Ovary (tissue), 9 donors: ENCODE data around the gene HECTD3. TPM values are rescaled to one million over a fixed set of nuclear protein-coding genes. Genes with fewer than 3 reads are reported as not detected.
"Not testable (repeated sequence)": the region's sequence is repeated elsewhere in the genome, so short reads cannot be mapped to it uniquely, and the experiment has no call there.

ENCODE experiments used
- DNase-seq, 5 donors: peaks; one replicate each; pipeline ENCODE4 v3.0.0-alpha.2; 2019 to 2020
- H3K27ac ChIP-seq, 2 donors: fragments of 200-600 bp; one replicate each; pipeline versions ENCODE4 v1.5.1 to v1.8.0; 2019 to 2022
- H3K27me3 ChIP-seq: fragments of 200-600 bp; one replicate; pipeline ENCODE4 v1.8.0; 2022
- H3K36me3 ChIP-seq: fragments of 200-600 bp; sonication (generic); one replicate; pipeline ENCODE4 v1.5.1; 2019
- H3K4me1 ChIP-seq: one replicate; pipeline ENCODE4 v1.8.1; 2013; ENCODE audit warnings: mild to moderate bottlenecking, moderate library complexity; ENCODE audit not compliant: insufficient read depth
- H3K4me3 ChIP-seq: fragments of 200-600 bp; sonication (generic); one replicate; pipeline ENCODE4 v1.5.1; 2017
- H3K9me3 ChIP-seq, 2 donors: fragments of 200-600 bp in 1 of 2; sonication (generic) in 1 of 2; one replicate each; pipeline versions ENCODE4 v1.5.1 to v1.8.1; 2013 to 2019; ENCODE audit warnings: mild to moderate bottlenecking in 1 of 2, moderate library complexity in 1 of 2
- EP300 ChIP-seq: sonication (generic); formaldehyde crosslinking; IDR thresholded peaks from one replicate; pipeline ENCODE4 v1.6.1; 2017; ENCODE audit warnings: antibody characterized with exemption
- POLR2A ChIP-seq: fragments of 450-650 bp; IDR thresholded peaks from one replicate; pipeline ENCODE4 v1.6.1; 2017; ENCODE audit warnings: antibody characterized with exemption, mild to moderate bottlenecking, moderate library complexity
- WGBS, 3 donors: extraction: QIAGEN DNeasy Blood & Tissue Kit in 1 of 3; methylation state at CpG; one replicate each; pipeline versions ENCODE4 v1.1.5 to v1.1.7; 2013 to 2017; 5-methylcytosine and 5-hydroxymethylcytosine counted together
- intact Hi-C, 4 donors: fragments of 100-400 bp; cut with DNase I; formaldehyde crosslinking; loops; one replicate each; pipeline versions ENCODE4 v1.11.0 to v1.15.1; 2022 to 2023
- polyA plus RNA-seq, 2 donors: library from polyadenylated mRNA; stranded (reverse); fragments of 200-250 nt in 1 of 2; fragments of 350-450 nt in 1 of 2; fragmentation: Illumina TruSeq in 1 of 2; extraction: RNeasy Lipid Tissue Mini Kit (QIAGEN cat#74804) in 1 of 2; gene quantifications; one replicate each; pipeline ENCODE4 v1.2.3, GENCODE V29; 2013 to 2014
- total RNA-seq, 7 donors: library from RNA; depleted of rRNA in 2 of 7; stranded (reverse); fragments of >200 nt in 2 of 7; fragmentation: NEBNext Ultra II Directional in 3 of 7; extraction: Animal tissue kit (Norgen Biotek cat#: 25700) in 3 of 7; gene quantifications; one replicate each; pipeline versions ENCODE4 v1.1.0 to v1.2.4, GENCODE V29; 2016 to 2023
- TF ChIP-seq, protein P1 (sequence below), 3 donors: fragments of 450-650 bp in 2 of 3; fragments of 200-600 bp in 1 of 3; IDR thresholded peaks; one replicate each; pipeline versions ENCODE4 v1.5.1 to v1.8.0; 2016 to 2022; ENCODE audit warnings: antibody characterized with exemption in 3 of 3, mild to moderate bottlenecking in 1 of 3
- donor health status: DM: no; HTN: no; CAD: no; lungs with moderate emphysema.
- donor health status: DM: no; HTN: no; CAD: no.
- donor health status: Bipolar disorder and iron deficiency.
- donor health status: DM: yes; HTN: yes; CAD: no.
- donor health status: DM: no; HTN: no; CAD: no.
- donor health status: DM: yes; HTN: yes; CAD: no.

HECTD3 gene
- total and polyA plus RNA-seq, 9 donors = 20.9 to 46.0 (median 36.1) TPM

GRCh38 chr1:45002650-45003645 is 8.2 kb downstream of the HECTD3 start:
- intact Hi-C loops = loop anchor here in 1 of 4 donors (10.0 kb wide), 1 partner anchor 158 kb away; the partner anchor contains the start of gene PTCH2

DNA sequence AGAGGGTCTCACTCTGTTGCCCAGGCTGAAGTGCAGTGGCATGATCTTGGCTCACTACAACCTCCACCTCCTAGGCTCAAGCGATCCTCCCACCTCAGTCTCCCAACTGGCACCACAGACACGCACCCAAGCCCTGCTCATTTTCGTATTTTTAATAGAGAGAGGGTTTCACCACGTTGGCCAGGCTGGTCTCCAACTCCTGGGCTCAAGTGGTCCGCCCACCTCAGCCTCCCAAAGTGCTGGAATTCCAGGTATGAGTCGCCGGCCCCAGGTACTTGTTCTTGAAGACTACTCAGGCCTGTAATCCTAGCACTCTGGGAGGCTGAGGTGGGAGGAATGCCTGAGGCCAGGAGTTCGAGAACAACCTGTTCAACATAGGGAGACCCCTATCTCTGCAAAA is 9.5 kb downstream of the HECTD3 start:
- intact Hi-C loops = loop anchor here in 1 of 4 donors (10.0 kb wide), 1 partner anchor 157 kb away; the partner anchor contains the start of gene PTCH2
- not testable (repeated sequence) for H3K9me3 ChIP-seq, H3K4me1 ChIP-seq, H3K27me3 ChIP-seq, H3K36me3 ChIP-seq, H3K27ac ChIP-seq, H3K4me3 ChIP-seq, DNase-seq
- 81 to 87% (median 84%) methylated on average over 8 of the region's 8 CpGs for WGBS, 3 donors

More at GRCh38 chr1:45002650-45003645, 8.2 kb downstream of the HECTD3 start:
- no peak for DNase-seq
- 82 to 87% (median 84%) methylated on average over 17 of the region's 17 CpGs for WGBS, 3 donors
- Histone ChIP-seq H3K9me3 (no peaks in the 10 kb centered on the region), H3K27ac (no peak overlapping the region), H3K27me3 (no peaks in the 10 kb centered on the region), H3K4me3 (no peak overlapping the region), H3K36me3 (peaks cover 3% of the 10 kb centered on the region), H3K4me1 (no peaks in the 10 kb centered on the region)
- TF ChIP-seq, protein P1, sequence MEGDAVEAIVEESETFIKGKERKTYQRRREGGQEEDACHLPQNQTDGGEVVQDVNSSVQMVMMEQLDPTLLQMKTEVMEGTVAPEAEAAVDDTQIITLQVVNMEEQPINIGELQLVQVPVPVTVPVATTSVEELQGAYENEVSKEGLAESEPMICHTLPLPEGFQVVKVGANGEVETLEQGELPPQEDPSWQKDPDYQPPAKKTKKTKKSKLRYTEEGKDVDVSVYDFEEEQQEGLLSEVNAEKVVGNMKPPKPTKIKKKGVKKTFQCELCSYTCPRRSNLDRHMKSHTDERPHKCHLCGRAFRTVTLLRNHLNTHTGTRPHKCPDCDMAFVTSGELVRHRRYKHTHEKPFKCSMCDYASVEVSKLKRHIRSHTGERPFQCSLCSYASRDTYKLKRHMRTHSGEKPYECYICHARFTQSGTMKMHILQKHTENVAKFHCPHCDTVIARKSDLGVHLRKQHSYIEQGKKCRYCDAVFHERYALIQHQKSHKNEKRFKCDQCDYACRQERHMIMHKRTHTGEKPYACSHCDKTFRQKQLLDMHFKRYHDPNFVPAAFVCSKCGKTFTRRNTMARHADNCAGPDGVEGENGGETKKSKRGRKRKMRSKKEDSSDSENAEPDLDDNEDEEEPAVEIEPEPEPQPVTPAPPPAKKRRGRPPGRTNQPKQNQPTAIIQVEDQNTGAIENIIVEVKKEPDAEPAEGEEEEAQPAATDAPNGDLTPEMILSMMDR (IDR thresholded peaks at IDR 0.05) = no peak
- no peak for TF ChIP-seq POLR2A

- no peak for TF ChIP-seq POLR2A
- TF ChIP-seq, protein P1 (IDR thresholded peaks at IDR 0.05) = no peak
- TF ChIP-seq EP300 = no peak
- Histone ChIP-seq H3K36me3 (no peaks in the 10 kb centered on the region), H3K27ac (no peak overlapping the region), H3K4me3 (no peak overlapping the region), H3K4me1 (no peaks in the 10 kb centered on the region), H3K9me3 (no peaks in the 10 kb centered on the region), H3K27me3 (no peaks in the 10 kb centered on the region)
- no peak for DNase-seq
- WGBS, 3 donors = 68 to 70% (median 69%) methylated on average over 7 of the region's 7 CpGs
- intact Hi-C loops = loop anchor here in 1 of 4 donors (10.0 kb wide), 1 partner anchor 156 kb away; the partner anchor contains the start of gene PTCH2
These were observed 10.1 kb downstream of the HECTD3 start for GRCh38 chr1:45001011-45001481.

- Histone ChIP-seq H3K27ac (no peak overlapping the region), H3K36me3 (no peaks in the 10 kb centered on the region), H3K27me3 (no peaks in the 10 kb centered on the region), H3K4me3 (no peak overlapping the region), H3K4me1 (no peaks in the 10 kb centered on the region), H3K9me3 (no peaks in the 10 kb centered on the region)
- 80 to 85% (median 81%) methylated on average over 3 of the region's 3 CpGs for WGBS, 3 donors
- TF ChIP-seq, protein P1 (IDR thresholded peaks at IDR 0.05) = no peak
- no peak for TF ChIP-seq EP300
- DNase-seq = no peak
- intact Hi-C loops = no loop called here
These were observed 11.9 kb downstream of the HECTD3 start for GRCh38 chr1:44999232-44999631.
